ENCODE data around the gene ZNF79. TPM values are rescaled to one million over a fixed set of nuclear protein-coding genes. Genes with fewer than 3 reads are reported as not detected.
A peak's percentile ranks its signal among the peaks of the same experiment; 100 is the strongest.

Gene ZNF79
- total and polyA plus RNA-seq, 2 donors from 2014 or later: 2.1 to 9.1 TPM

DNA sequence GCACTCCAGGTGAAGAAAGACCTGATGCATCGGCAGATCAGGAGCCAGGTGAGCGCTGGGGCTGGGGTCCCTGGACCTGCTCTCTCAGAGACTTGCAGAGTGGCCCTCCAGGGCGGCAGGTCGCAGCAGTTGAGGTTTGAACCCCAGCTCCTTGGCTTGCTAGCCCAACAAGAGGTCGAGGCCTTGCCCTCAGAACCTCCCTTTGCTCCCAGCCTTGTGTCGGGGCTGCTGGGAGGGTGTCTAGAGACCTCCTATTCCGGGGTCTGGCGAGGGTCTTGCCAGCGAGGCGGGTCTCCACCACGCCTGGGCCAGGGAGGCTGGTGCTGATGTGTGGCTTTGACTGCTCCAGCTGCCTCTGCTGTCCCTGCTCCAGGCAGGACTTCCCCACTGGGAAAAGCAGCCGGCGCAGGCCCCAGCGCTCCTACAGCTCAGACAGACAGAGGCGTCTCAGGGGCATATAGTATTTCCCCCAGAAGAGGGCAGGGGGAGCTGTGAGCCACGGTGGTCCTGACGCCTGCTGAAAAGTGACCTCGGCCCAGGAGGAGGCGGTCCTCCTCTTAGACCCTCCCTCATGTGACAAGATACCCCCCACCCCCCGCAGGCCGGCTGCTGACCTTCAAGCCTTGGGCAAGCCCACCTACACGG lies 65.4 kb downstream of the ZNF79 start:
- DNase-seq (peak in 4 of 5 donors; percentile 63 to 81 (median 69)), FAIRE-seq (no peak)
- intact Hi-C loops (cut with DNase I): no loop called here
- Histone ChIP-seq H3K9me3 (ENCODE audit: control insufficient read depth in 2 of 3, insufficient read depth in 1 of 3, low read length in 3 of 3) (no peaks in the 10 kb centered on the region), H3K36me3 (ENCODE audit: control insufficient read depth in 2 of 3, insufficient read depth in 3 of 3, low read length in 3 of 3) (peaks cover 0 to 18% (median 17%) of the 10 kb centered on the region in 3 donors), H3K4me3 (ENCODE audit: low read length in 3 of 3) (no peak overlapping the region), H3K27ac (ENCODE audit: low read depth in 2 of 2, low read length in 2 of 2) (no peak overlapping the region), H3K9ac (ENCODE audit: low read length in 3 of 3) (no peak overlapping the region), H3K4me1 (ENCODE audit: control insufficient read depth in 2 of 3, insufficient read depth in 2 of 3, low read depth in 1 of 3, low read length in 3 of 3) (no peaks in the 10 kb centered on the region), H3K27me3 (ENCODE audit: control insufficient read depth, insufficient read depth, low read length) (no peaks in the 10 kb centered on the region)
- TF ChIP-seq, protein P1, sequence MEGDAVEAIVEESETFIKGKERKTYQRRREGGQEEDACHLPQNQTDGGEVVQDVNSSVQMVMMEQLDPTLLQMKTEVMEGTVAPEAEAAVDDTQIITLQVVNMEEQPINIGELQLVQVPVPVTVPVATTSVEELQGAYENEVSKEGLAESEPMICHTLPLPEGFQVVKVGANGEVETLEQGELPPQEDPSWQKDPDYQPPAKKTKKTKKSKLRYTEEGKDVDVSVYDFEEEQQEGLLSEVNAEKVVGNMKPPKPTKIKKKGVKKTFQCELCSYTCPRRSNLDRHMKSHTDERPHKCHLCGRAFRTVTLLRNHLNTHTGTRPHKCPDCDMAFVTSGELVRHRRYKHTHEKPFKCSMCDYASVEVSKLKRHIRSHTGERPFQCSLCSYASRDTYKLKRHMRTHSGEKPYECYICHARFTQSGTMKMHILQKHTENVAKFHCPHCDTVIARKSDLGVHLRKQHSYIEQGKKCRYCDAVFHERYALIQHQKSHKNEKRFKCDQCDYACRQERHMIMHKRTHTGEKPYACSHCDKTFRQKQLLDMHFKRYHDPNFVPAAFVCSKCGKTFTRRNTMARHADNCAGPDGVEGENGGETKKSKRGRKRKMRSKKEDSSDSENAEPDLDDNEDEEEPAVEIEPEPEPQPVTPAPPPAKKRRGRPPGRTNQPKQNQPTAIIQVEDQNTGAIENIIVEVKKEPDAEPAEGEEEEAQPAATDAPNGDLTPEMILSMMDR (IDR thresholded peaks at IDR 0.05; ENCODE audit: borderline replicate concordance, extremely low read depth, insufficient read depth): no peak

DNA sequence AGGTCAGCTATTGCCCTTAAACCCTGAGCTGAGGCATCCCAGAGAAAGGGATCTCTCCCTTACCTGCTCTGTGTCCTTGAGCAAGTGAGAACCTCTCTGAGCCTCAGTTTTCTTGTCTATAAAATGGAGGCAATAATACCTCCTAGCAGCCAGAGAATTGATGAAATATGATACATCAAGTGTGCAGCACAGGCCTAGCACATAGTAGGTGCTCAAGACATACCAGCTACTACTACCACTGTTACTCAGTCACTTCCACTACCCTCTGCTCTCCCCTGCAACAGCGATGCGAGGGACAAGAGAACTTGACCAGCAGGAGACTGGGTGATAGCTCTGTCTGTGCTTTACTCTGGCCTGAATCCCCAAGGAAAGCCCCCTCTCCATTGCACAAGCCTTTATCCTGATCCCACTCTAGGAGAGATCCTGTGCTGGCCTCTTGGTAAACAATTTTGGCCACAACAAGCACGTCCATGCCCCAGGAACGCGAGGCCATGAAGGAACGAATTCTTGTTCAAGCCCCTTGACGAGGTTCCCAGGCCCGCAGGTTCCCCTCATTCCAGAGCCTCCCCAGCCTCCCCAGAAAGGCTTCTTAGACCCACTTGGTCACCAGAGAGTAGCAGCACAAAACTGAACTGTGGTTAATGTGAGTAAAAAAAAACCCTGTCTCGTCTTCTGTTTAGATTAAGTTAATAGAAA lies 66.5 kb downstream of the ZNF79 start:
- Histone ChIP-seq H3K27ac (ENCODE audit: low read depth in 2 of 2, low read length in 2 of 2) (no peak overlapping the region), H3K4me1 (ENCODE audit: control insufficient read depth in 2 of 3, insufficient read depth in 2 of 3, low read depth in 1 of 3, low read length in 3 of 3) (peaks cover 0 to 4% (median 0%) of the 10 kb centered on the region in 3 donors), H3K4me3 (ENCODE audit: low read length in 3 of 3) (no peak overlapping the region), H3K27me3 (ENCODE audit: control insufficient read depth, insufficient read depth, low read length) (no peaks in the 10 kb centered on the region), H3K9me3 (ENCODE audit: control insufficient read depth in 2 of 3, insufficient read depth in 1 of 3, low read length in 3 of 3) (no peaks in the 10 kb centered on the region), H3K9ac (ENCODE audit: low read length in 3 of 3) (no peak overlapping the region), H3K36me3 (ENCODE audit: control insufficient read depth in 2 of 3, insufficient read depth in 3 of 3, low read length in 3 of 3) (peaks cover 0 to 16% (median 16%) of the 10 kb centered on the region in 3 donors)
- FAIRE-seq: no peak
- intact Hi-C loops (cut with DNase I): no loop called here
- TF ChIP-seq, protein P1 (IDR thresholded peaks at IDR 0.05; ENCODE audit: borderline replicate concordance, extremely low read depth, insufficient read depth): no peak
- DNase-seq: no peak

DNA sequence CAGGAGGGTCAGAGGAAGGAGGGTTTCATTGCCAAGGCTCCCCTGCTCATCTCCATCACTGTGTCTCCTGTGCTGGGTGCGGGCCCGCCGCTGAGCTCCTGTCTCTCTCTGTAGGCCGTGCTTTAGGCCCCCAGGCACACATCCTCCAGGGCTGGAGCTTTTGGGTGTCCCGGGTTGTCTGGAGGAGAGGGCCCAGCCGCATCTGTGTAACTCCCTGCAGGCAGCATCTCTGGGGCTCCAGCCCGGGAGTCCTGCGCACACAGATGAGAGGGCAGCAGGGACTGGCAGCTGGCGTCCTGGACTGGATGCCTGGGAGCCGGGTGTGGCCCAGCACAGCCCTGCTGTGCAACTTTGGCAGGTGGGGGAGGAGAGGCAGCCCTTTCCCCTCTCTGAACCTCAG lies 67.3 kb downstream of the ZNF79 start:
- Histone ChIP-seq H3K4me3 (ENCODE audit: low read length in 3 of 3) (no peak overlapping the region), H3K27me3 (ENCODE audit: control insufficient read depth, insufficient read depth, low read length) (no peaks in the 10 kb centered on the region), H3K36me3 (ENCODE audit: control insufficient read depth in 2 of 3, insufficient read depth in 3 of 3, low read length in 3 of 3) (peaks cover 0 to 13% (median 12%) of the 10 kb centered on the region in 3 donors), H3K9me3 (ENCODE audit: control insufficient read depth in 2 of 3, insufficient read depth in 1 of 3, low read length in 3 of 3) (no peaks in the 10 kb centered on the region), H3K9ac (ENCODE audit: low read length in 3 of 3) (no peak overlapping the region), H3K27ac (ENCODE audit: low read depth in 2 of 2, low read length in 2 of 2) (no peak overlapping the region), H3K4me1 (ENCODE audit: control insufficient read depth in 2 of 3, insufficient read depth in 2 of 3, low read depth in 1 of 3, low read length in 3 of 3) (peaks cover 0 to 7% (median 0%) of the 10 kb centered on the region in 3 donors)
- intact Hi-C loops (cut with DNase I): no loop called here
- FAIRE-seq: no peak
- TF ChIP-seq, protein P1 (IDR thresholded peaks at IDR 0.05; ENCODE audit: borderline replicate concordance, extremely low read depth, insufficient read depth): no peak
- peak in 1 of 5 donors; percentile 65 for DNase-seq
